Activated CD8-positive, alpha-beta memory T cell treated with anti-CD3 and anti-CD28 coated beads for 36 hours (primary cell): ENCODE data around the gene SASH1. TPM values are rescaled to one million over a fixed set of nuclear protein-coding genes. Genes with fewer than 3 reads are reported as not detected.

ENCODE experiments used
- CTCF ChIA-PET: fragments of 350-600 bp; sonication (Branson Sonifier 250); formaldehyde crosslinking; loops from one replicate; lab custom pipeline; 2021; ENCODE audit warnings: antibody characterized with exemption; lab: Charles Lee
- POLR2A ChIA-PET: fragments of 350-600 bp; sonication (Branson Sonifier 250); formaldehyde crosslinking; loops from one replicate; lab custom pipeline; 2021; ENCODE audit warnings: antibody characterized with exemption; lab: Charles Lee
- total RNA-seq, 2 experiments: library from RNA; stranded (reverse); gene quantifications; one replicate each; pipeline ENCODE4 v1.2.3, GENCODE V29; 2021

Gene SASH1
- total RNA-seq, 2 experiments from 2014 or later, result 1.0 to 1.2 TPM

GRCh38 chr6:148551226-148551625, 208.6 kb downstream of the SASH1 start:
- CTCF ChIA-PET, result interaction anchor here (0.8 to 1.1 kb wide), 2 partner anchors 9 to 23 kb away, joined by 3 to 4 read pairs; no protein-coding TSS in a partner anchor

GRCh38 chr6:148556410-148556809, 213.8 kb downstream of the SASH1 start:
- CTCF ChIA-PET, result no interaction called here
- POLR2A ChIA-PET, result no interaction called here

More at GRCh38 chr6:148551226-148551625, 208.6 kb downstream of the SASH1 start:
- POLR2A ChIA-PET, result no interaction called here

- CTCF ChIA-PET, result interaction anchor here (0.7 to 3.9 kb wide), 3 partner anchors 17 to 49 kb away, joined by 3 to 12 read pairs (median 3); no protein-coding TSS in a partner anchor
- POLR2A ChIA-PET, result no interaction called here
Measured at GRCh38 chr6:148557796-148558321, 215.2 kb downstream of the SASH1 start.

GRCh38 chr6:148559848-148560433, 217.3 kb downstream of the SASH1 start:
- ChIA-PET CTCF (interaction anchor here (0.8 to 3.9 kb wide), 11 partner anchors 9 to 388 kb away, joined by 3 to 12 read pairs (median 4); no protein-coding TSS in a partner anchor), POLR2A (interaction anchor here (0.5 kb wide), 1 partner anchor 387 kb away, joined by 7 read pairs; no protein-coding TSS in a partner anchor)

- POLR2A ChIA-PET, result no interaction called here
- CTCF ChIA-PET, result interaction anchor here (3.9 kb wide), 1 partner anchor 16 kb away, joined by 12 read pairs; no protein-coding TSS in a partner anchor
Measured at GRCh38 chr6:148561629-148562028, 219.0 kb downstream of the SASH1 start.

GRCh38 chr6:148563066-148563465, 220.4 kb downstream of the SASH1 start:
- CTCF ChIA-PET, result no interaction called here
- POLR2A ChIA-PET, result no interaction called here

- ChIA-PET CTCF (no interaction called here), POLR2A (no interaction called here)
Measured at GRCh38 chr6:148564494-148565035, 221.9 kb downstream of the SASH1 start.

- CTCF ChIA-PET, result no interaction called here
- POLR2A ChIA-PET, result interaction anchor here (0.6 kb wide), 1 partner anchor 79 kb away, joined by 4 read pairs; no protein-coding TSS in a partner anchor
Measured at GRCh38 chr6:148565321-148565926, 222.8 kb downstream of the SASH1 start.

- CTCF ChIA-PET, result interaction anchor here (0.6 kb wide), 1 partner anchor 247 kb away, joined by 4 read pairs; no protein-coding TSS in a partner anchor
Measured at GRCh38 chr6:148565930-148566663, 223.5 kb downstream of the SASH1 start.

GRCh38 chr6:148566664-148567350, 224.2 kb downstream of the SASH1 start:
- CTCF ChIA-PET, result interaction anchor here (0.6 kb wide), 1 partner anchor 248 kb away, joined by 4 read pairs; no protein-coding TSS in a partner anchor
- POLR2A ChIA-PET, result no interaction called here

More at GRCh38 chr6:148565930-148566663, 223.5 kb downstream of the SASH1 start:
- POLR2A ChIA-PET, result interaction anchor here (0.6 kb wide), 1 partner anchor 79 kb away, joined by 4 read pairs; no protein-coding TSS in a partner anchor

- POLR2A ChIA-PET, result no interaction called here
Measured at GRCh38 chr6:148570456-148570855, 227.8 kb downstream of the SASH1 start.

GRCh38 chr6:148572676-148573335, 230.2 kb downstream of the SASH1 start:
- ChIA-PET POLR2A (no interaction called here), CTCF (no interaction called here)

More at GRCh38 chr6:148570456-148570855, 227.8 kb downstream of the SASH1 start:
- CTCF ChIA-PET, result interaction anchor here (1.6 kb wide), 1 partner anchor 10 kb away, joined by 4 read pairs; no protein-coding TSS in a partner anchor

GRCh38 chr6:148573922-148574321, 231.3 kb downstream of the SASH1 start:
- ChIA-PET POLR2A (interaction anchor here (0.6 kb wide), 1 partner anchor 186 kb away, joined by 3 read pairs; no protein-coding TSS in a partner anchor), CTCF (no interaction called here)

GRCh38 chr6:148577687-148578488, 235.2 kb downstream of the SASH1 start:
- CTCF ChIA-PET, result interaction anchor here (0.6 to 2.4 kb wide), 11 partner anchors 9 to 846 kb away, joined by 3 to 12 read pairs (median 3); no protein-coding TSS in a partner anchor
- POLR2A ChIA-PET, result no interaction called here

- ChIA-PET CTCF (interaction anchor here (1.1 to 2.4 kb wide), 5 partner anchors 10 to 371 kb away, joined by 3 to 12 read pairs (median 3); no protein-coding TSS in a partner anchor), POLR2A (no interaction called here)
Measured at GRCh38 chr6:148578489-148578814, 235.8 kb downstream of the SASH1 start.

GRCh38 chr6:148578837-148579565, 236.4 kb downstream of the SASH1 start:
- POLR2A ChIA-PET, result no interaction called here
- CTCF ChIA-PET, result interaction anchor here (0.5 to 2.4 kb wide), 6 partner anchors 9 to 370 kb away, joined by 3 to 12 read pairs (median 4); no protein-coding TSS in a partner anchor
